ENCODE measurements around the gene HSPA6. TPM values are rescaled to one million over a fixed set of nuclear protein-coding genes. Genes with fewer than 3 reads are reported as not detected.
"Not testable (repeated sequence)": the region's sequence is repeated elsewhere in the genome, so short reads cannot be mapped to it uniquely, and the experiment has no call there.

The HSPA6 gene
- polyA plus RNA-seq (2013): 2.1 and 2.6 TPM in 2 replicates

GRCh38 chr1:161523817-161524741, at the start of gene HSPA6:
HSPA6 (plus strand) TSS chr1:161524540; CDS start chr1:161524659, 119 bp downstream.
- not testable (repeated sequence) for H4K91ac ChIP-seq (ENCODE audit: low read depth, low read length); H3K79me1 ChIP-seq (ENCODE audit: low read length); H3K9me3 ChIP-seq (ENCODE audit: insufficient read depth, low read depth, low read length); H4K12ac ChIP-seq (ENCODE audit: low read depth, low read length); H3K79me2 ChIP-seq (ENCODE audit: control insufficient read depth, insufficient read depth, low read length, poor library complexity); H2AK5ac ChIP-seq (ENCODE audit: low read length); H3K18ac ChIP-seq (ENCODE audit: low read length); H2BK12ac ChIP-seq (ENCODE audit: low read length); H3K4me1 ChIP-seq (ENCODE audit: control insufficient read depth in 1 of 2, insufficient read depth in 2 of 2, low read length in 2 of 2); H3K36me3 ChIP-seq (ENCODE audit: control insufficient read depth in 1 of 2, insufficient read depth in 2 of 2, low read length in 2 of 2); H2BK120ac ChIP-seq (ENCODE audit: insufficient read depth, low read length, poor library complexity); H3K14ac ChIP-seq (ENCODE audit: low read length); H2BK5ac ChIP-seq (ENCODE audit: low read depth, low read length, poor library complexity); H3K27ac ChIP-seq (ENCODE audit: low read depth, low read length); H4K8ac ChIP-seq (ENCODE audit: low read depth, low read length); H3K23ac ChIP-seq (ENCODE audit: low read length); H3K4ac ChIP-seq (ENCODE audit: low read depth, low read length)
- Histone ChIP-seq H2AFZ (ENCODE audit: insufficient read depth, low read length, poor library complexity) (peak within 1 kb of the TSS; percentile 86), H3K27me3 (ENCODE audit: insufficient read depth, low read length) (peaks cover 10% of the 10 kb centered on the region), H3K9ac (ENCODE audit: low read length) (peak within 1 kb of the TSS; percentile 14), H3K4me3 (ENCODE audit: low read depth, low read length) (peak within 1 kb of the TSS; percentile 75), H3K4me2 (ENCODE audit: low read length) (peak within 1 kb of the TSS; percentile 69)
- DNase-seq: peak; percentile 95
- WGBS (ENCODE audit: extremely low coverage, insufficient coverage, insufficient read length): no CpG with 5 or more reads among the region's 72 CpGs

- H3K9me3 ChIP-seq (ENCODE audit: insufficient read depth, low read depth, low read length): peaks cover 10% of the 10 kb centered on the region
- H3K79me2 ChIP-seq (ENCODE audit: control insufficient read depth, insufficient read depth, low read length, poor library complexity); H3K23ac ChIP-seq (ENCODE audit: low read length); H4K91ac ChIP-seq (ENCODE audit: low read depth, low read length); H2BK5ac ChIP-seq (ENCODE audit: low read depth, low read length, poor library complexity); H3K4me1 ChIP-seq (ENCODE audit: control insufficient read depth in 1 of 2, insufficient read depth in 2 of 2, low read length in 2 of 2); H3K4ac ChIP-seq (ENCODE audit: low read depth, low read length); H4K12ac ChIP-seq (ENCODE audit: low read depth, low read length); DNase-seq; H3K14ac ChIP-seq (ENCODE audit: low read length); H3K27me3 ChIP-seq (ENCODE audit: insufficient read depth, low read length); H3K36me3 ChIP-seq (ENCODE audit: control insufficient read depth in 1 of 2, insufficient read depth in 2 of 2, low read length in 2 of 2); H2BK120ac ChIP-seq (ENCODE audit: insufficient read depth, low read length, poor library complexity); H2AK5ac ChIP-seq (ENCODE audit: low read length); H2BK12ac ChIP-seq (ENCODE audit: low read length); H3K9ac ChIP-seq (ENCODE audit: low read length); H3K18ac ChIP-seq (ENCODE audit: low read length); H4K8ac ChIP-seq (ENCODE audit: low read depth, low read length); H3K4me3 ChIP-seq (ENCODE audit: low read depth, low read length); H2AFZ ChIP-seq (ENCODE audit: insufficient read depth, low read length, poor library complexity); H3K4me2 ChIP-seq (ENCODE audit: low read length); H3K79me1 ChIP-seq (ENCODE audit: low read length); H3K27ac ChIP-seq (ENCODE audit: low read depth, low read length): not testable (repeated sequence)
- WGBS (ENCODE audit: extremely low coverage, insufficient coverage, insufficient read length): no CpG with 5 or more reads among the region's 1 CpG
Measured at GRCh38 chr1:161477711-161478110, 46.6 kb upstream of the HSPA6 start.

GRCh38 chr1:161478985-161479384, 45.4 kb upstream of the HSPA6 start:
- Histone ChIP-seq H3K4me3 (ENCODE audit: low read depth, low read length) (no peak overlapping the region), H4K12ac (ENCODE audit: low read depth, low read length) (no peak overlapping the region), H4K91ac (ENCODE audit: low read depth, low read length) (no peak overlapping the region), H3K36me3 (ENCODE audit: control insufficient read depth in 1 of 2, insufficient read depth in 2 of 2, low read length in 2 of 2) (no peaks in the 10 kb centered on the region), H4K8ac (ENCODE audit: low read depth, low read length) (no peak overlapping the region), H3K4me2 (ENCODE audit: low read length) (no peak overlapping the region), H3K18ac (ENCODE audit: low read length) (no peak overlapping the region), H3K14ac (ENCODE audit: low read length) (no peak overlapping the region), H3K27ac (ENCODE audit: low read depth, low read length) (no peak overlapping the region), H3K27me3 (ENCODE audit: insufficient read depth, low read length) (no peaks in the 10 kb centered on the region), H2BK12ac (ENCODE audit: low read length) (no peak overlapping the region), H2AK5ac (ENCODE audit: low read length) (no peak overlapping the region), H3K23ac (ENCODE audit: low read length) (no peak overlapping the region), H2BK120ac (ENCODE audit: insufficient read depth, low read length, poor library complexity) (no peak overlapping the region), H3K9ac (ENCODE audit: low read length) (no peak overlapping the region), H3K4ac (ENCODE audit: low read depth, low read length) (no peak overlapping the region), H3K79me2 (ENCODE audit: control insufficient read depth, insufficient read depth, low read length, poor library complexity) (no peaks in the 10 kb centered on the region), H3K9me3 (ENCODE audit: insufficient read depth, low read depth, low read length) (peaks cover 10% of the 10 kb centered on the region), H2AFZ (ENCODE audit: insufficient read depth, low read length, poor library complexity) (no peak overlapping the region), H3K4me1 (ENCODE audit: control insufficient read depth in 1 of 2, insufficient read depth in 2 of 2, low read length in 2 of 2) (no peaks in the 10 kb centered on the region), H2BK5ac (ENCODE audit: low read depth, low read length, poor library complexity) (no peak overlapping the region), H3K79me1 (ENCODE audit: low read length) (no peaks in the 10 kb centered on the region)
- WGBS (ENCODE audit: extremely low coverage, insufficient coverage, insufficient read length): no CpG with 5 or more reads among the region's 15 CpGs
- DNase-seq: no peak

- no peak overlapping the region for H3K23ac ChIP-seq (ENCODE audit: low read length)
- no peak overlapping the region for H2BK5ac ChIP-seq (ENCODE audit: low read depth, low read length, poor library complexity)
- no peak overlapping the region for H3K4me3 ChIP-seq (ENCODE audit: low read depth, low read length)
- H3K4me1 ChIP-seq (ENCODE audit: control insufficient read depth in 1 of 2, insufficient read depth in 2 of 2, low read length in 2 of 2): no peaks in the 10 kb centered on the region
- no CpG with 5 or more reads among the region's 20 CpGs for WGBS (ENCODE audit: extremely low coverage, insufficient coverage, insufficient read length)
- H2BK12ac ChIP-seq (ENCODE audit: low read length): no peak overlapping the region
- H3K9me3 ChIP-seq (ENCODE audit: insufficient read depth, low read depth, low read length): peaks cover 10% of the 10 kb centered on the region
- DNase-seq: no peak
- no peak overlapping the region for H3K18ac ChIP-seq (ENCODE audit: low read length)
- H3K9ac ChIP-seq (ENCODE audit: low read length): no peak overlapping the region
- no peak overlapping the region for H2AFZ ChIP-seq (ENCODE audit: insufficient read depth, low read length, poor library complexity)
- no peak overlapping the region for H4K91ac ChIP-seq (ENCODE audit: low read depth, low read length)
- no peak overlapping the region for H3K14ac ChIP-seq (ENCODE audit: low read length)
- no peak overlapping the region for H3K27ac ChIP-seq (ENCODE audit: low read depth, low read length)
- H2BK120ac ChIP-seq (ENCODE audit: insufficient read depth, low read length, poor library complexity): no peak overlapping the region
- H4K8ac ChIP-seq (ENCODE audit: low read depth, low read length): no peak overlapping the region
- H3K79me2 ChIP-seq (ENCODE audit: control insufficient read depth, insufficient read depth, low read length, poor library complexity): no peaks in the 10 kb centered on the region
- H3K4ac ChIP-seq (ENCODE audit: low read depth, low read length): no peak overlapping the region
- H3K36me3 ChIP-seq (ENCODE audit: control insufficient read depth in 1 of 2, insufficient read depth in 2 of 2, low read length in 2 of 2): no peaks in the 10 kb centered on the region
- no peak overlapping the region for H2AK5ac ChIP-seq (ENCODE audit: low read length)
- no peak overlapping the region for H4K12ac ChIP-seq (ENCODE audit: low read depth, low read length)
- no peaks in the 10 kb centered on the region for H3K27me3 ChIP-seq (ENCODE audit: insufficient read depth, low read length)
- H3K79me1 ChIP-seq (ENCODE audit: low read length): no peaks in the 10 kb centered on the region
- H3K4me2 ChIP-seq (ENCODE audit: low read length): no peak overlapping the region
Measured at GRCh38 chr1:161480381-161481035, 43.8 kb upstream of the HSPA6 start.

Measured in trophoblast cell (in vitro differentiated cells and primary cell).